ENCODE data around the gene PTGIR.

The PTGIR gene

GRCh38 chr19:46600384-46601317 lies 24.2 kb downstream of the PTGIR start:
- peak; percentile 95 for DNase-seq

- DNase-seq = no peak
Observed at GRCh38 chr19:46599716-46600373, 25.0 kb downstream of the PTGIR start.

GRCh38 chr19:46598372-46598917 lies 26.4 kb downstream of the PTGIR start:
- DNase-seq = no peak

- no peak for DNase-seq
Observed at GRCh38 chr19:46596008-46596407, 28.9 kb downstream of the PTGIR start.

GRCh38 chr19:46591870-46592269 lies 33.0 kb downstream of the PTGIR start:
- DNase-seq = no peak

- no peak for DNase-seq
Observed at GRCh38 chr19:46591254-46591653, 33.6 kb downstream of the PTGIR start.

GRCh38 chr19:46587861-46588260 lies 37.0 kb downstream of the PTGIR start:
- DNase-seq = no peak

- DNase-seq = no peak
Observed at GRCh38 chr19:46586294-46586693, 38.6 kb downstream of the PTGIR start.

- DNase-seq = no peak
Observed at GRCh38 chr19:46585539-46585938, 39.4 kb downstream of the PTGIR start.

- DNase-seq = no peak
Observed at GRCh38 chr19:46580247-46580646, 44.6 kb downstream of the PTGIR start.

- DNase-seq = peak; percentile 48
Observed at GRCh38 chr19:46579361-46579879, 45.5 kb downstream of the PTGIR start.

- no peak for DNase-seq
Observed at GRCh38 chr19:46578450-46578849, 46.4 kb downstream of the PTGIR start.

- no peak for DNase-seq
Observed at GRCh38 chr19:46574533-46574932, 50.4 kb downstream of the PTGIR start.

GRCh38 chr19:46573679-46574498 lies 51.0 kb downstream of the PTGIR start:
- DNase-seq = no peak

GRCh38 chr19:46571495-46571894 lies 53.4 kb downstream of the PTGIR start:
- no peak for DNase-seq
